A673 (cell line): ENCODE data around the gene DLGAP1.

Source experiments
- EZH2 ChIP-seq: fragments of 200-600 bp; sonication (generic); IDR thresholded peaks from 2 replicates; pipeline ENCODE4 v1.6.1; 2017; ENCODE audit warnings: borderline replicate concordance, low read depth, mild to moderate bottlenecking, mixed read lengths, antibody characterized with exemption, low read length; ENCODE audit not compliant: poor library complexity, severe bottlenecking
- TF ChIP-seq, protein P1 (sequence below): fragments of 300-800, 200-600 bp; sonication (generic); conservative IDR thresholded peaks from 2 replicates; pipeline ENCODE4 v1.5.1; 2017; ENCODE audit warnings: low read depth, mild to moderate bottlenecking, antibody characterized with exemption, low read length, moderate library complexity, mixed read lengths

DNA sequence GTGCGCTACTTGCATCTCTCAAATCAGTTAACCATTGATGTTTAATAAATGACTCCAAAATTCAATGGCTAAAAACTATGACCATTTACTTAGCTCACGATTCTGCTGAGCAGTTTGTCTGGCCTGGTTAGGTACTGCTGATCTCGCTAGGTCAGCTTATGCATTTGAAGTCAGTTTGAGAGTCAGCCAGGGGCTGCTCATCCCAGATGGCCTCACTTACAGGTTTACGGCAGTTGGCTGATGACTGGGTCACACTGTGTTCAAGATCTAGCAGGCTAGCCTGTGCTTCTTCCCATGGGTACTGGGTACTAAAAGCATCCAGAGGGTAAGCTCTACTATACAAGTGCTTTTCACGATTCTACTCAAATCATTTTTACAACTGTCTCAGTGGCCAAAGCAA lies 122.1 kb downstream of the DLGAP1 start:
- no peak for TF ChIP-seq EZH2
- TF ChIP-seq, protein P1, sequence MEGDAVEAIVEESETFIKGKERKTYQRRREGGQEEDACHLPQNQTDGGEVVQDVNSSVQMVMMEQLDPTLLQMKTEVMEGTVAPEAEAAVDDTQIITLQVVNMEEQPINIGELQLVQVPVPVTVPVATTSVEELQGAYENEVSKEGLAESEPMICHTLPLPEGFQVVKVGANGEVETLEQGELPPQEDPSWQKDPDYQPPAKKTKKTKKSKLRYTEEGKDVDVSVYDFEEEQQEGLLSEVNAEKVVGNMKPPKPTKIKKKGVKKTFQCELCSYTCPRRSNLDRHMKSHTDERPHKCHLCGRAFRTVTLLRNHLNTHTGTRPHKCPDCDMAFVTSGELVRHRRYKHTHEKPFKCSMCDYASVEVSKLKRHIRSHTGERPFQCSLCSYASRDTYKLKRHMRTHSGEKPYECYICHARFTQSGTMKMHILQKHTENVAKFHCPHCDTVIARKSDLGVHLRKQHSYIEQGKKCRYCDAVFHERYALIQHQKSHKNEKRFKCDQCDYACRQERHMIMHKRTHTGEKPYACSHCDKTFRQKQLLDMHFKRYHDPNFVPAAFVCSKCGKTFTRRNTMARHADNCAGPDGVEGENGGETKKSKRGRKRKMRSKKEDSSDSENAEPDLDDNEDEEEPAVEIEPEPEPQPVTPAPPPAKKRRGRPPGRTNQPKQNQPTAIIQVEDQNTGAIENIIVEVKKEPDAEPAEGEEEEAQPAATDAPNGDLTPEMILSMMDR = no peak
